ENCODE measurements around the gene PANK1.
A peak's percentile ranks its signal among the peaks of the same experiment; 100 is the strongest.

PANK1 gene

GRCh38 chr10:89644967-89645741, at the start of gene PANK1:
TSS of gene PANK1 (minus strand) at chr10:89645242. CDS start at chr10:89644891, 351 bp downstream.
- peak; percentile 86 to 87 for DNase-seq

- DNase-seq: no peak
Observed at GRCh38 chr10:89693176-89693575, 48.1 kb upstream of the PANK1 start.

GRCh38 chr10:89692416-89692815, 47.4 kb upstream of the PANK1 start:
- DNase-seq: no peak

- no peak for DNase-seq
Observed at GRCh38 chr10:89690027-89690426, 45.0 kb upstream of the PANK1 start.

GRCh38 chr10:89685936-89686335, 40.9 kb upstream of the PANK1 start:
- no peak for DNase-seq

- DNase-seq: no peak
Observed at GRCh38 chr10:89684604-89685003, 39.6 kb upstream of the PANK1 start.

- DNase-seq: no peak
Observed at GRCh38 chr10:89683883-89684282, 38.8 kb upstream of the PANK1 start.

- DNase-seq: no peak
Observed at GRCh38 chr10:89679986-89680385, 34.9 kb upstream of the PANK1 start.

- DNase-seq: no peak
Observed at GRCh38 chr10:89677341-89677740, 32.3 kb upstream of the PANK1 start.

- no peak for DNase-seq
Observed at GRCh38 chr10:89670926-89671325, 25.9 kb upstream of the PANK1 start.

- DNase-seq: no peak
Observed at GRCh38 chr10:89669985-89670384, 24.9 kb upstream of the PANK1 start.

GRCh38 chr10:89668386-89669071, 23.5 kb upstream of the PANK1 start:
- no peak for DNase-seq

GRCh38 chr10:89666138-89666537, 21.1 kb upstream of the PANK1 start:
- DNase-seq: no peak

GRCh38 chr10:89665302-89665701, 20.3 kb upstream of the PANK1 start:
- no peak for DNase-seq

GRCh38 chr10:89664203-89664602, 19.2 kb upstream of the PANK1 start:
- DNase-seq: no peak

GRCh38 chr10:89663144-89663543, 18.1 kb upstream of the PANK1 start:
- DNase-seq: no peak

GRCh38 chr10:89662596-89662995, 17.6 kb upstream of the PANK1 start:
- DNase-seq: no peak

GRCh38 chr10:89659143-89660131, 14.4 kb upstream of the PANK1 start:
- DNase-seq: no peak

GRCh38 chr10:89657302-89657701, 12.3 kb upstream of the PANK1 start:
- no peak for DNase-seq

GRCh38 chr10:89655722-89656121, 10.7 kb upstream of the PANK1 start:
- no peak for DNase-seq

GRCh38 chr10:89653410-89653869, 8.4 kb upstream of the PANK1 start:
- DNase-seq: no peak

- DNase-seq: no peak
Observed at GRCh38 chr10:89652806-89653370, 7.8 kb upstream of the PANK1 start.

Measured in activated T-cell treated with anti-CD3 and anti-CD28 coated beads, Interleukin-2, amount 50 U/mL, for 48 hours (primary cell).